Prostate gland (tissue), 2 donors: ENCODE measurements around the gene FAF2. TPM values are rescaled to one million over a fixed set of nuclear protein-coding genes. Genes with fewer than 3 reads are reported as not detected.

Experiments used
- DNase-seq: peaks from one replicate; pipeline ENCODE4 v3.0.0-alpha.2; 2019; ENCODE audit warnings: low spot score
- H3K27ac ChIP-seq, 2 donors: fragments of 200-600 bp; sonication (generic); 2 replicates each; pipeline ENCODE4 v1.5.1; 2017 to 2019
- H3K27me3 ChIP-seq: fragments of 200-600 bp; sonication (generic); replicated peaks from 2 replicates; pipeline ENCODE4 v1.5.1; 2019; ENCODE audit not compliant: insufficient read depth
- H3K36me3 ChIP-seq, 2 donors: fragments of 200-600 bp; sonication (generic); 1 replicate in 1 of 2; 2 replicates in 1 of 2; pipeline versions ENCODE4 v1.5.1 to v1.8.1; 2017 to 2019
- H3K4me1 ChIP-seq: fragments of 200-600 bp; sonication (generic); replicated peaks from 2 replicates; pipeline ENCODE4 v1.5.1; 2019
- H3K4me3 ChIP-seq, 2 donors: fragments of 200-600 bp; sonication (generic); 2 replicates each; pipeline ENCODE4 v1.5.1; 2017 to 2019
- H3K9me3 ChIP-seq: fragments of 200-600 bp; sonication (generic); 2 replicates; pipeline ENCODE4 v1.5.1; 2017
- POLR2A ChIP-seq: fragments of 450-650 bp; IDR thresholded peaks from one replicate; pipeline ENCODE4 v1.6.1; 2016; ENCODE audit warnings: antibody characterized with exemption, mild to moderate bottlenecking
- POLR2AphosphoS5 ChIP-seq: sonication (generic); formaldehyde crosslinking; IDR thresholded peaks from one replicate; pipeline ENCODE4 v1.6.1; 2017; ENCODE audit warnings: antibody characterized with exemption
- WGBS: methylation state at CpG from one replicate; pipeline ENCODE4 v1.1.5; 2018; 5-methylcytosine and 5-hydroxymethylcytosine counted together
- intact Hi-C: fragments of 100-400 bp; cut with DNase I; formaldehyde crosslinking; loops from one replicate; pipeline ENCODE4 v1.14.2; 2022
- total RNA-seq, 2 donors: library from RNA; depleted of rRNA; stranded (reverse); fragments of >200 nt; gene quantifications; one replicate each; pipeline ENCODE4 v1.1.0, GENCODE V29; 2016
- TF ChIP-seq, protein P1 (sequence below), 4 experiments: fragments of 200-600 bp in 2 of 4; fragments of 450-650 bp in 2 of 4; sonication (generic) in 2 of 4; IDR thresholded peaks; 1 replicate in 3 of 4; 2 replicates in 1 of 4; pipeline ENCODE4 v1.5.1; 2016 to 2019; ENCODE audit warnings: antibody characterized with exemption in 4 of 4, mild to moderate bottlenecking in 2 of 4, moderate library complexity in 2 of 4

The FAF2 gene
- total RNA-seq, 2 donors from 2014 or later, result 36.8 to 43.5 TPM

- H3K4me1 ChIP-seq, result no peaks in the 10 kb centered on the region
- no peaks in the 10 kb centered on the region for H3K27me3 ChIP-seq
- no peaks in the 10 kb centered on the region for H3K9me3 ChIP-seq
- intact Hi-C loops, result no loop called here
- no peak for DNase-seq
- 94% methylated on average over 6 of the region's 6 CpGs for WGBS
- TF ChIP-seq POLR2A (no peak), POLR2AphosphoS5 (no peak)
- TF ChIP-seq, protein P1, sequence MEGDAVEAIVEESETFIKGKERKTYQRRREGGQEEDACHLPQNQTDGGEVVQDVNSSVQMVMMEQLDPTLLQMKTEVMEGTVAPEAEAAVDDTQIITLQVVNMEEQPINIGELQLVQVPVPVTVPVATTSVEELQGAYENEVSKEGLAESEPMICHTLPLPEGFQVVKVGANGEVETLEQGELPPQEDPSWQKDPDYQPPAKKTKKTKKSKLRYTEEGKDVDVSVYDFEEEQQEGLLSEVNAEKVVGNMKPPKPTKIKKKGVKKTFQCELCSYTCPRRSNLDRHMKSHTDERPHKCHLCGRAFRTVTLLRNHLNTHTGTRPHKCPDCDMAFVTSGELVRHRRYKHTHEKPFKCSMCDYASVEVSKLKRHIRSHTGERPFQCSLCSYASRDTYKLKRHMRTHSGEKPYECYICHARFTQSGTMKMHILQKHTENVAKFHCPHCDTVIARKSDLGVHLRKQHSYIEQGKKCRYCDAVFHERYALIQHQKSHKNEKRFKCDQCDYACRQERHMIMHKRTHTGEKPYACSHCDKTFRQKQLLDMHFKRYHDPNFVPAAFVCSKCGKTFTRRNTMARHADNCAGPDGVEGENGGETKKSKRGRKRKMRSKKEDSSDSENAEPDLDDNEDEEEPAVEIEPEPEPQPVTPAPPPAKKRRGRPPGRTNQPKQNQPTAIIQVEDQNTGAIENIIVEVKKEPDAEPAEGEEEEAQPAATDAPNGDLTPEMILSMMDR (IDR thresholded peaks at IDR 0.05), result no peak
- no peak overlapping the region for H3K27ac ChIP-seq
- no peak overlapping the region for H3K4me3 ChIP-seq
- H3K36me3 ChIP-seq, result peaks cover 0 to 1% of the 10 kb centered on the region in 2 donors
Observed at GRCh38 chr5:176524138-176524537, 76.0 kb downstream of the FAF2 start.

DNA sequence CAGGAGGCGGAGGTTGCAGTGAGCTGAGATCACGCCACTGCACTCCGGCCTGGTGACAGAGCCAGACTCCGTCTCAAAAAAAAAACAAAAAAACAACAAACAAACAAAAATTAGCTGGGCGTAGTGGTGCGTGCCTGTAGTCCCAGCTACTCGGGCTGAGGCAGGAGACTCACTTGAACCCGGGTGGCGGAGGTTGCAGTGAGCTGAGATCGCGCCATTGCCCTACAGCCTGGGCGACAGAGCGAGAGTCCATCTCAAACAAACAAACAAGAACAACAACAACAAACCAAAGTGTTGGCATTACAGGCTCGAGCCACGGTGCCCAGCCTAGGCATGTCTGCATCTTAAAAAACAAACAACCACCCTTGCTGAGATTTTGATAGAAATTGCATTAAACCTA lies 76.8 kb downstream of the FAF2 start:
- Histone ChIP-seq H3K27me3 (no peaks in the 10 kb centered on the region), H3K36me3 (peaks cover 0 to 9% of the 10 kb centered on the region in 2 donors), H3K27ac (no peak overlapping the region), H3K4me1 (no peaks in the 10 kb centered on the region), H3K4me3 (no peak overlapping the region), H3K9me3 (no peaks in the 10 kb centered on the region)
- intact Hi-C loops, result no loop called here
- TF ChIP-seq, protein P1 (IDR thresholded peaks at IDR 0.05), result no peak
- TF ChIP-seq POLR2A (no peak), POLR2AphosphoS5 (no peak)
- WGBS, result 82% methylated on average over 15 of the region's 15 CpGs
- DNase-seq, result no peak

- Histone ChIP-seq H3K27ac (no peak overlapping the region), H3K27me3 (no peaks in the 10 kb centered on the region), H3K4me3 (no peak overlapping the region), H3K9me3 (no peaks in the 10 kb centered on the region), H3K4me1 (no peaks in the 10 kb centered on the region), H3K36me3 (peaks cover 0 to 13% of the 10 kb centered on the region in 2 donors)
- intact Hi-C loops, result no loop called here
- TF ChIP-seq, protein P1 (IDR thresholded peaks at IDR 0.05), result no peak
- no peak for TF ChIP-seq POLR2AphosphoS5
- no peak for TF ChIP-seq POLR2A
- DNase-seq, result no peak
- WGBS, result 95% methylated on average over 9 of the region's 9 CpGs
Observed at GRCh38 chr5:176525677-176526076, 77.5 kb downstream of the FAF2 start.

- 91% methylated on average over 9 of the region's 9 CpGs for WGBS
- no peak overlapping the region for H3K4me3 ChIP-seq
- TF ChIP-seq POLR2A, result no peak
- TF ChIP-seq, protein P1 (IDR thresholded peaks at IDR 0.05), result no peak
- TF ChIP-seq POLR2AphosphoS5, result no peak
- no peaks in the 10 kb centered on the region for H3K4me1 ChIP-seq
- H3K27me3 ChIP-seq, result no peaks in the 10 kb centered on the region
- DNase-seq, result no peak
- peaks cover 0 to 21% of the 10 kb centered on the region in 2 donors for H3K36me3 ChIP-seq
- H3K9me3 ChIP-seq, result no peaks in the 10 kb centered on the region
- intact Hi-C loops, result no loop called here
- no peak overlapping the region for H3K27ac ChIP-seq
Observed at GRCh38 chr5:176526462-176526861, 78.3 kb downstream of the FAF2 start.

DNA sequence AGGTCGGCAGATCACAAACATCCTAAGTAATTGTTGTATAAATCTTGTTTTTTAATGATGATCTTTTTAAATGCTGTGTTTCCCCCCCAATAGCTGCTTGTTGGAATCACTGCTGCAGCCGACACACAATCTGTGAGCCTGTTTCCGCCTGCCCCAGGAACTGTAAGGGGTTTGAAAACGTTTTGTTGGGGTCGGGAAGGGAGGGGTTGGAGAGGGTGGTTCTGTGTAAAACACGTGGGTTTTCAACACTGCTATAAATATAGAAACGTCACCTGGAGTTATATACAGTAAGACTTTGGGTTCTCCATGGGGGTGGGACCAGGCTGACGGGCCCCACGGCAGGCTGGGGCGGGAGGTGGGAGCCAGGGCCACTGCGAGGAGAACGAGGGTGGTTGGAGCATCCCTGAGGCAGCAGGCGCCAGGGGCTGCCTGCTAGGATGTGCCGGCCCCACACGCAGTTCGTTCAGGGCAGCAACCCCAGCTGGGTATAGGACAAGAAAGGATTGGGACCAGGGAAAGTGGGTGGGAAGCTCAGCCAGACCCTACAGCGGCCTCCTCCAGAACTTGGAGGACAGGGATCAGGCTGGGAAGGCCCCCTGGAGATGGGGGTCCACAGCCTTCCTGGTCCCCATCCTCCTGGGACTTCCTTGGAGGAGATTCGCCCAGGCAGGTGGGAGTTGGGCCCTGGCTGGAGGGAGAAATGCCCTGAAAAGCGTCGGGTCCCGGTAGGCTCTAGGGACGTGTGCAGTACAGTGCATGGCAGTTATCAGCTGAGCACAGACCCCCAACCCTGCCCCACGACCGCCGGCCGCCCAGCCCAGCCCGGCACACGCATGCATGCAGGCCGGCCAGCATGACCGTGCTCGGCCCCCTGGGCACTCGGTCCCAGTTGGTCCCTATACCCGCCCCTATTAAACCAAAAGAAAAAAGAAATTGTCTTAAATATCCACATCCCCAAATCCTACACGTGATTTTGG lies 79.3 kb downstream of the FAF2 start:
- intact Hi-C loops, result no loop called here
- TF ChIP-seq POLR2AphosphoS5, result no peak
- TF ChIP-seq, protein P1 (IDR thresholded peaks at IDR 0.05), result no peak
- DNase-seq, result no peak
- Histone ChIP-seq H3K27me3 (no peaks in the 10 kb centered on the region), H3K4me3 (no peak overlapping the region), H3K27ac (no peak overlapping the region), H3K4me1 (no peaks in the 10 kb centered on the region), H3K9me3 (no peaks in the 10 kb centered on the region), H3K36me3 (peaks cover 0 to 23% of the 10 kb centered on the region in 2 donors)
- 77% methylated on average over 34 of the region's 34 CpGs for WGBS
